GM19035 (cell line): ENCODE results near the gene PTPRG.

Experiments
- ATAC-seq: cut with Tn5 transposase; IDR thresholded peaks from one replicate; pipeline ENCODE4 v1.9.1; 2021; ENCODE audit not compliant: unreplicated experiment

The PTPRG gene

GRCh38 chr3:61819861-61820260, 258.5 kb downstream of the PTPRG start:
- ATAC-seq = no peak

GRCh38 chr3:61820306-61820992, 259.1 kb downstream of the PTPRG start:
- no peak for ATAC-seq

GRCh38 chr3:61821823-61822251, 260.5 kb downstream of the PTPRG start:
- ATAC-seq = no peak

GRCh38 chr3:61822588-61822987, 261.2 kb downstream of the PTPRG start:
- no peak for ATAC-seq

GRCh38 chr3:61824553-61825135, 263.3 kb downstream of the PTPRG start:
- no peak for ATAC-seq

GRCh38 chr3:61826161-61826560, 264.8 kb downstream of the PTPRG start:
- ATAC-seq = no peak

- ATAC-seq = no peak
Observed at GRCh38 chr3:61828184-61828874, 267.0 kb downstream of the PTPRG start.

GRCh38 chr3:61828880-61829721, 267.7 kb downstream of the PTPRG start:
- no peak for ATAC-seq

GRCh38 chr3:61829722-61830350, 268.5 kb downstream of the PTPRG start:
- no peak for ATAC-seq

GRCh38 chr3:61831973-61832372, 270.6 kb downstream of the PTPRG start:
- ATAC-seq = no peak

GRCh38 chr3:61832375-61833229, 271.2 kb downstream of the PTPRG start:
- no peak for ATAC-seq

- ATAC-seq = no peak
Observed at GRCh38 chr3:61839256-61839655, 277.9 kb downstream of the PTPRG start.

GRCh38 chr3:61841111-61841845, 279.9 kb downstream of the PTPRG start:
- ATAC-seq = no peak

GRCh38 chr3:61841988-61842387, 280.6 kb downstream of the PTPRG start:
- no peak for ATAC-seq

GRCh38 chr3:61844346-61844745, 283.0 kb downstream of the PTPRG start:
- no peak for ATAC-seq

GRCh38 chr3:61846488-61846887, 285.1 kb downstream of the PTPRG start:
- ATAC-seq = no peak

- no peak for ATAC-seq
Observed at GRCh38 chr3:61847784-61848462, 286.6 kb downstream of the PTPRG start.

GRCh38 chr3:61848885-61849284, 287.5 kb downstream of the PTPRG start:
- ATAC-seq = no peak

GRCh38 chr3:61853912-61854311, 292.5 kb downstream of the PTPRG start:
- ATAC-seq = no peak
